K562 (cell line): ENCODE results near the gene HTR2A. TPM values are rescaled to one million over a fixed set of nuclear protein-coding genes. Genes with fewer than 3 reads are reported as not detected.

Experiments used
- CHD7 ChIP-seq: fragments of 200-600 bp; sonication (generic); IDR thresholded peaks from one replicate; pipeline ENCODE4 v1.6.1; 2012; ENCODE audit warnings: mild to moderate bottlenecking, low read depth, low read length, inconsistent platforms
- HOMEZ ChIP-seq: fragments of 250-450 bp; sonication (Bioruptor Pico); IDR thresholded peaks from 2 replicates; pipeline ENCODE4 v1.4.0; 2020; ENCODE audit warnings: mild to moderate bottlenecking, moderate library complexity
- KAT8 ChIP-seq: fragments of 450-650 bp; IDR thresholded peaks from 2 replicates; pipeline ENCODE4 v1.6.1; 2016; ENCODE audit warnings: low read depth, mild to moderate bottlenecking
- LCOR ChIP-seq: sonication (generic); formaldehyde crosslinking; IDR thresholded peaks from 2 replicates; pipeline ENCODE4 v1.8.0; 2022; ENCODE audit warnings: mild to moderate bottlenecking, missing genetic modification reagents
- ZFP91 ChIP-seq: sonication (generic); formaldehyde crosslinking; IDR thresholded peaks from 2 replicates; pipeline ENCODE4 v1.8.0; 2022; ENCODE audit warnings: mild to moderate bottlenecking, missing genetic modification reagents
- ZNF644 ChIP-seq: fragments of 200-800 bp; sonication (Bioruptor generic); IDR thresholded peaks from 2 replicates; pipeline ENCODE4 v1.6.1; 2016; ENCODE audit warnings: low read depth, missing genetic modification characterization, missing compliant biosample characterization
- polyA plus RNA-seq, 8 experiments: library from polyadenylated mRNA; depleted of rRNA in 4 of 8; stranded (reverse) in 5 of 8; unstranded in 3 of 8; fragments of >200 nt; fragmentation: Nextera tagmentation in 2 of 8; fragmentation: Illumina TruSeq in 1 of 8; extraction: Ambion mirVana in 2 of 8; extraction: Trizol in 1 of 8; gene quantifications; 2 replicates each; pipeline versions ENCODE4 v1.2.1 to v1.2.3, GENCODE V29; 2011 to 2014; ENCODE audit warnings: inconsistent platforms in 1 of 8, missing spikeins in 1 of 8
- total RNA-seq, 7 experiments: library from RNA; depleted of rRNA in 6 of 7; stranded (reverse); fragments of >200 nt in 6 of 7; fragmentation: Illumina TruSeq in 2 of 7; extraction: Trizol in 2 of 7; gene quantifications; 2 replicates each; pipeline versions ENCODE4 v1.2.1 to v1.2.3, GENCODE V29; 2011 to 2021; ENCODE audit warnings: low replicate concordance in 1 of 7

HTR2A gene
- total and polyA plus RNA-seq, 9 of the 15 experiments (the other 6 are each of a cell fraction or from before 2014, with no cell fraction given), result not detected

GRCh38 chr13:46874006-46874405 lies 22.8 kb downstream of the HTR2A start (continued):
- TF ChIP-seq CHD7 (no peak), HOMEZ (CRISPR knock-in tag) (no peak), LCOR (CRISPR knock-in tag) (no peak), KAT8 (no peak), ZFP91 (no peak), ZNF644 (tag) (no peak)
